Activated CD4-positive, alpha-beta T cell treated with anti-CD3 and anti-CD28 coated beads, Interleukin-2, amount 10 ng/mL, durations not matched to agents 24 days and 14 days (primary cell): ENCODE data around the gene MGST1. TPM values are rescaled to one million over a fixed set of nuclear protein-coding genes. Genes with fewer than 3 reads are reported as not detected.
"Not testable (repeated sequence)": the region's sequence is repeated elsewhere in the genome, so short reads cannot be mapped to it uniquely, and the experiment has no call there.

Experiments used
- DNase-seq: peaks from one replicate; pipeline ENCODE4 v3.0.0; 2022
- H3K27ac Mint-ChIP-seq: one replicate; pipeline ENCODE4 v1.8.0; 2022; ENCODE audit warnings: mild to moderate bottlenecking, mixed read lengths
- H3K27me3 Mint-ChIP-seq: one replicate; pipeline ENCODE4 v1.8.0; 2022; ENCODE audit warnings: mixed read lengths
- H3K36me3 Mint-ChIP-seq: one replicate; pipeline ENCODE4 v1.8.0; 2022; ENCODE audit warnings: low read depth, mild to moderate bottlenecking, mixed read lengths
- H3K4me1 Mint-ChIP-seq: one replicate; pipeline ENCODE4 v1.8.0; 2021; ENCODE audit warnings: mixed read lengths
- H3K4me3 Mint-ChIP-seq: one replicate; pipeline ENCODE4 v1.8.0; 2022; ENCODE audit warnings: mild to moderate bottlenecking, moderate library complexity, mixed read lengths
- H3K9me3 Mint-ChIP-seq: one replicate; pipeline ENCODE4 v1.8.0; 2021; ENCODE audit warnings: mixed read lengths
- intact Hi-C: fragments of 100-400 bp; cut with micrococcal nuclease; formaldehyde crosslinking; loops from one replicate; pipeline ENCODE4 v1.15.1; 2023
- total RNA-seq: library from RNA; stranded (reverse); gene quantifications from 2 replicates; pipeline ENCODE4 v1.2.3, GENCODE V29; 2022

The MGST1 gene
- total RNA-seq, 1 donor from 2014 or later: 1.2 TPM

DNA sequence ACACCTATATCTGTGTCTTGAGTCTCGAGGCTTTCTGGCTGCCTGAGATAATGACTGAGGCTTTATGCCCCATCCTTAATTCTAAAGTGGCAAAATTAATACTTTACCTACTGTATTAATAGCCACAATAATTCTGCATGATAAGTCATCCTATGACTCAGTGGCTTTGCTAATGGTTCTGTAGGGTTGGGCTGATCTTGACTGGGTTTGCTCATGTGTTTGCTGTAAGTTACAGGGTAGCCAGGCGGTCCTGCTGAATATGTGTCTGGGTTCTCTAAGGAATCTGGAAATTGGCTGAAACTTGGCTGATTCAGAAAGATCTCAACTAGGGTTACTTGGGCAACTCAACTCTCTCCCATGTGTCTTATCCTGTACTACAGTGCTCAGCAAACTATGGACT is 21.7 kb downstream of the MGST1 start:
- H3K36me3 Mint-ChIP-seq: no peaks in the 10 kb centered on the region
- H3K4me3 Mint-ChIP-seq: no peak overlapping the region
- intact Hi-C loops: no loop called here
- no peak overlapping the region for H3K27ac Mint-ChIP-seq
- no peak for DNase-seq
- no peaks in the 10 kb centered on the region for H3K9me3 Mint-ChIP-seq
- no peaks in the 10 kb centered on the region for H3K4me1 Mint-ChIP-seq
- no peaks in the 10 kb centered on the region for H3K27me3 Mint-ChIP-seq

DNA sequence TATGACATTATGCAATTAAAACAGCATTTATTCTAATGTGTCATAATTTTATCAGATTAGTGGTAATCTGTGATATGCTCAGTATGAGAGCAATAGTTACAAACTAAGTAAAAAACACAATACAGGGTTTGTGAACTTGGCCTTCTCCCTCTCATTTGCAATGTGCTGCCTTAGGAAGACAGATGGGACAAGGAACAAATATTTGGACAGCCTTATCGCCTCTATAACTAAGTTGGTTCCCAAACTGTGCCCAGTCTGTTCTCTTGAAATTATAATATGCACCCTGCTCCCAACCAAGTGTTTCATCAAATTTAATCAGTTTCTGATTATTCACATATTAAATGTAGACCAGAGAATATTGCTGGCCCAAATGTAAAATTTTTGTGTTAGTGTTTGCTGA is 22.7 kb downstream of the MGST1 start:
- Mint-ChIP-seq H3K4me1 (no peaks in the 10 kb centered on the region), H3K9me3 (no peaks in the 10 kb centered on the region), H3K4me3 (no peak overlapping the region), H3K27me3 (no peaks in the 10 kb centered on the region), H3K27ac (no peak overlapping the region), H3K36me3 (no peaks in the 10 kb centered on the region)
- no peak for DNase-seq
- intact Hi-C loops: no loop called here

DNA sequence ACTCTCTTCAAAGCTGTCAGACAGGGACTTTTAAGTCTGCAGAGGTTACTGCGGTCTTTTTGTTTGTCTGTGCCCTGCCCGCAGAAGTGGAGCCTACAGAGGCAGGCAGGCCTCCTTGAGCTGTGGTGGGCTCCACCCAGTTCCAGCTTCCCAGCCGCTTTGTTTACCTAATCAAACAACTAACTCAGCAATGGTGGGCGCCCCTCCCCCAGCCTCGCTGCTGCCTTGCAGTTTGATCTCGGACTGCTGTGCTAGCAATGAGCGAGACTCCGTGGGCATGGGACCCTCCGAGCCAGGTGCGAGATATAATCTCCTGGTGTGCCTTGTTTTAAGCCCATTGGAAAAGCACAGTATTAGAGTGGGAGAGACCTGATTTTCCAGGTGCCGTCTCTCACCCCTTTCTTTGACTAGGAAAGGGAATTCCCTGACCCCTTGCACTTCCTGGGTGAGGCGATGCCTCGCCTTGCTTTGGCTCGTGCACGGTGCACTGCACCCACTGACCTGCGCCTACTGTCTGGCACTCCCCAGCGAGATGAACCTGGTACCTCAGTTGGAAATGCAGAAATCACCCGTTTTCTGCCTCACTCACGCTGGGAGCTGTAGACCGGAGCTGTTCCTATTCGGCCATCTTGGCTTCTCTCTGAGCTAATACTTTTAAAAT is 35.3 kb downstream of the MGST1 start:
- H3K4me1 Mint-ChIP-seq, H3K27me3 Mint-ChIP-seq, DNase-seq, H3K9me3 Mint-ChIP-seq, H3K36me3 Mint-ChIP-seq, intact Hi-C loops, H3K27ac Mint-ChIP-seq, H3K4me3 Mint-ChIP-seq: not testable (repeated sequence)

DNA sequence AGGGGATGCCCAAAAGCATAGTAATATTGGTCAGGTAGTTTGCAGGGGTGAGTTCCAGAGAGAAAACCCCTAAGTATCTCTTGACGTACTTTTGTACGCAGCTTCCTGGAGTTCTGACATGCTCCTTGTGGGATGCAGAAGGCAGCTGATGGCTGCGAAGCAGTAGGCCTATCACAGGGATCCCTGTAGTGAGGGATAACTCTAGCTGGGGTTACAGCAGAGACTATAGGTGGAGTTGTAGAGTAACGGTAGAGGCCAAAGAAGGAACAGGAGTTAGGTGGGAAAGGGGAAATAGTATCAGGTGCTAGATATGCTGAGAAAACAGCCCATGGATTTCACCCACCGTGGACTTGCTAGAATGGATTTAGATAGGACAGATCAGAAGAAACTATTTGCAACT is 37.3 kb downstream of the MGST1 start:
- DNase-seq: no peak
- intact Hi-C loops: no loop called here
- H3K4me3 Mint-ChIP-seq: no peak overlapping the region
- no peaks in the 10 kb centered on the region for H3K36me3 Mint-ChIP-seq
- no peak overlapping the region for H3K27ac Mint-ChIP-seq
- no peaks in the 10 kb centered on the region for H3K4me1 Mint-ChIP-seq
- H3K27me3 Mint-ChIP-seq: no peaks in the 10 kb centered on the region
- peaks cover 7% of the 10 kb centered on the region for H3K9me3 Mint-ChIP-seq

DNA sequence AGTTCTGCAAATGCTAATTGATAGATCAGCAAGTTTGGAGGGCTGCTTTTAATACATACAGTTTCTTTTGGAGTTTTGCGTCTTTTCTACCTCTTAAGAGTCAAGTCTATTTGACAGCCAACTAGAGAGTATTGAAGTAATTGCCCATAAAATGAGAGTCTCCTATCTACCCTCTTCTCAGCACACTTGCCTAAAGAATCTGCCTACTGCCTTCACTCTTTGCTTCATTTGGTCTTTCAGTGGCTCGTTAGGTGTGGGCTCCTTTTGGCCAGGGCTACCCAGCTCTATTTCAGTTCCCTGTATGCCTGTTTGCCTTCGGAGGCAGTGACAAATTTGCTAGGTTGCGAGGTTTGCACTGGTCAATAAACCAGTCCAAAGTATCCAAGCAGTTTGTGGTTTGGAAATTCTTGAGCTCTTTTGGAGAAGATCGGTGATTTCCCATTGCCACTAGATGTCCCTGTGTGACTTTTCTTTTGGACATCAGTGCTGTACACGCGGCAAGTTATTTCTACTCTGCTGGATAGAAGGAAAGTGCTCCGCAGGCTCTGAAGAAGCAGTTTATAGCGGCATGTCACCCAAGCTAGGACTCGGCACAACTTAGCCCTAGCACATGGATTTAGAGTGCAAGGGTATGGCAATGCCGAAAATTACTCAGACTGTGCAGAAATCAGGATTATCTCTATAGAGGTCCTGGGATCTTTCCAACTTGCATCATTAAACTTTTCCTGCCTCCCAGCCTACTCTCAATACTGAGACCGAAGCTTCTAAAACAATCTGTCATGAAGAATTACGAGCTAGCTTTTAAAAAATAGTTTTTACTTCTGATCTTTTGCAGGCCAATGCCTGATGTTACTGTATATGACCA is 38.6 kb downstream of the MGST1 start:
- H3K4me1 Mint-ChIP-seq: no peaks in the 10 kb centered on the region
- peaks cover 3% of the 10 kb centered on the region for H3K9me3 Mint-ChIP-seq
- intact Hi-C loops: no loop called here
- no peak overlapping the region for H3K4me3 Mint-ChIP-seq
- H3K27ac Mint-ChIP-seq: no peak overlapping the region
- no peak for DNase-seq
- no peaks in the 10 kb centered on the region for H3K36me3 Mint-ChIP-seq
- no peaks in the 10 kb centered on the region for H3K27me3 Mint-ChIP-seq

DNA sequence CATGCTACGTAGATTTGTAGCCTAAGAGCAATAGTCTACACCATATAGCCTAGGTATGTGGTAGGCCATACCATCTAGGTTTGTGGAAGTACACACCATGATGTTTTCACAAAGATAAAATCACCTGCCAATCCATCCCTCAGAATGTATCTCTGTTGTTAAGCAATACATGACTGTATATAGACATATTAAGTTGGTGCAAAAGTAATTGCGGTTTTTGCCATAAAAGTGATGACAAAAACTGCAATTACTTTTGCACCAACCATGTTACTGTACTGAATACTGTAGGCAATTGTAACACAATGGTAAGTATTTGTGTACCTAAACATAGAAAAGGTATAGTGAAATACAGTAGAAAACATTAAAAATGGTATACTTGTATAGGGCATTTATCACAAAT is 40.5 kb downstream of the MGST1 start:
- no peak overlapping the region for H3K27ac Mint-ChIP-seq
- H3K4me1 Mint-ChIP-seq: no peaks in the 10 kb centered on the region
- no peaks in the 10 kb centered on the region for H3K36me3 Mint-ChIP-seq
- no peaks in the 10 kb centered on the region for H3K27me3 Mint-ChIP-seq
- no peaks in the 10 kb centered on the region for H3K9me3 Mint-ChIP-seq
- intact Hi-C loops: no loop called here
- no peak for DNase-seq
- H3K4me3 Mint-ChIP-seq: no peak overlapping the region

DNA sequence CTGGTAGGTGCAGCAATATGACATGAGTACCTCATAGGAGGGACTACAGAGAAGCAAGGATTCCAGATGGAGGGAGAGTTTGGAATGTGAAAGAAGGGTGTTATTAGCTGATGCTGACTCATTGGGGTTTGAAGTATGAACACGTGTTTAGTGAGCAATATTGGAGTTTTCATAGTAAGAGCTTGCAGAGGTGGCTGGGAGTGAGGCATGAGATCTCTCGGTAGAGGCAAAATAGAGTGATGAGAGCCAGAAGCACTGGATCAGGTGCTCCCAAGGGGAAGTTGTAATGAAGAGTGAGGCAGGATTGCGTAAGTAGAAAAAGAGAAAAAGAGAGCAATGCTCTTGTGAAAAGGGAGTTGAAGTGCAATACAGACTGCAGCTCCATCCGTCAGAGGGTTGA is 42.1 kb downstream of the MGST1 start:
- H3K4me3 Mint-ChIP-seq: no peak overlapping the region
- intact Hi-C loops: no loop called here
- H3K27ac Mint-ChIP-seq: no peak overlapping the region
- no peaks in the 10 kb centered on the region for H3K4me1 Mint-ChIP-seq
- H3K9me3 Mint-ChIP-seq: no peaks in the 10 kb centered on the region
- DNase-seq: no peak
- no peaks in the 10 kb centered on the region for H3K36me3 Mint-ChIP-seq
- H3K27me3 Mint-ChIP-seq: no peaks in the 10 kb centered on the region

DNA sequence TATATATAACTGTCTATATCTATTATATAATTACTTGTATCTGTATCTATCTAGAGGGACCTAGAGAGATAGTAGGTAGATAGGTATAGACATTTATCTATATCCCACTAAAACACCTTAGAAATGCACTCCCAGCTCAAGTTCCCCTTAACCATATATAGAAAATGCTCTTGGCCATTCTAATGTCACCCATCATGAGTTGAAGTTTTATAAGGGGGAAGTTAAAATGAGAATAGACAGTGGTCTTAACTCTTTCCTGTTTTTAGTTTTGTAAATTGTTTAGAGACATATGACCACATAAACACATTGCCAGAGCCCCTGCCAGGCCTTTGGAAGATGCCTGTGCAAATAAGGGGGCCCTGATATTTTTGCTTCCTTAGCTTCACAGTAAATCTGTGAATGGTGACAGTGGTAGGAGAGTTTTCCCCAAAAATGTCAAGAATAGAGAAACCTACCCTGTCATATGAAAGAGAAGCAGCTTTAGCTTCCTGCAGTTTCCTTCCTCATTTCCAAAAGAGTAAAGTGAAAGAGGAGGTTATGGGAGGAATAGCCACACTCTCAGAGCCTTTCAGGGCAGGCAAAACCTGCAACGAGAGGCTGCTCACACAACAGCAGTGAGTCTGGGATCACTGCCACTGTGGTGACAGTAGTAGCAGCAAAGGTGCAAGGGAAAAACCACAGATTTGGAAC is 45.5 kb downstream of the MGST1 start:
- DNase-seq: no peak
- no peaks in the 10 kb centered on the region for H3K27me3 Mint-ChIP-seq
- no peak overlapping the region for H3K4me3 Mint-ChIP-seq
- no peaks in the 10 kb centered on the region for H3K9me3 Mint-ChIP-seq
- intact Hi-C loops: no loop called here
- H3K27ac Mint-ChIP-seq: no peak overlapping the region
- no peaks in the 10 kb centered on the region for H3K36me3 Mint-ChIP-seq
- H3K4me1 Mint-ChIP-seq: no peaks in the 10 kb centered on the region

DNA sequence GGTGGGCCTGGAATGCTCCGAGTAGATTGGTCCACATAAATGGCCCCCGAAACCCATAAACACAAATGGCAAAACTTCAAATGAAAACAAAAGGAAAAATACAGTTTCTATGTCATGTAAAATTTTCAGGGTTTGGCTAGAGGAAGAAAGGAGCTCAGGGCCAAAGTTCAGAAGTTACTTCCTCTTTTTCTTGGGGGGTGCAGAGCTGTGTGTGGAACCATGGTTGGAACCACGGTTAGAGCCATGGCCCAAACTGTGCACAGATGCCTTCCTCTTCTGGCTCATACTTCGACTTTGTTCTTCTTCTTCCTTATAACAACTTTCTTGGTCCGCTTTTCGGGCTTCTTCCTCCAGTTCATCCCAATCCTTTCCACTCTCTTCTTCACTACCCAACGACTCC is 51.7 kb downstream of the MGST1 start:
- intact Hi-C loops: no loop called here
- no peaks in the 10 kb centered on the region for H3K36me3 Mint-ChIP-seq

DNA sequence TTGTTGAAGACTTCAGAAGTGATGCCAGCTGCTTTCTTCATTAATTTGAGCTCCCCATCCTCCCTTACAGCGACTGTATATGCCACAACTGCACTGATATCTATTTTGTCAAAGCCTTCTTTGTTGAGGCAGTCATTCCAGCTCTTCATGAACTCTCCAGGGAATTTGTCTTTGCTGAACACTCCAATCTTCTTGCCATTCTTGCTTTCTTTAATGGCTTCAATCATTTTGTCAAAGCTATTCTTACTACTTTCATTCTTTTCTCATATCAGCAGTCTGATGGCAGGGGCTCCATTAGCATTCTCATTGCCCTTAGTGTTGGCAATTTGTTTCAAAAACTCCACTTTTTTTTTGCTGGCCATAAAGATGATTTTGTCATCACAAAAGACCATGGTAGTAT is 54.4 kb downstream of the MGST1 start:
- H3K27me3 Mint-ChIP-seq, DNase-seq, H3K36me3 Mint-ChIP-seq, H3K27ac Mint-ChIP-seq, intact Hi-C loops, H3K9me3 Mint-ChIP-seq, H3K4me3 Mint-ChIP-seq, H3K4me1 Mint-ChIP-seq: not testable (repeated sequence)

More for the DNA sequence above, 51.7 kb downstream of the MGST1 start:
- Mint-ChIP-seq H3K9me3 (no peaks in the 10 kb centered on the region), H3K27ac (no peak overlapping the region), H3K27me3 (no peaks in the 10 kb centered on the region), H3K4me3 (no peak overlapping the region), H3K4me1 (no peaks in the 10 kb centered on the region)
- no peak for DNase-seq

DNA sequence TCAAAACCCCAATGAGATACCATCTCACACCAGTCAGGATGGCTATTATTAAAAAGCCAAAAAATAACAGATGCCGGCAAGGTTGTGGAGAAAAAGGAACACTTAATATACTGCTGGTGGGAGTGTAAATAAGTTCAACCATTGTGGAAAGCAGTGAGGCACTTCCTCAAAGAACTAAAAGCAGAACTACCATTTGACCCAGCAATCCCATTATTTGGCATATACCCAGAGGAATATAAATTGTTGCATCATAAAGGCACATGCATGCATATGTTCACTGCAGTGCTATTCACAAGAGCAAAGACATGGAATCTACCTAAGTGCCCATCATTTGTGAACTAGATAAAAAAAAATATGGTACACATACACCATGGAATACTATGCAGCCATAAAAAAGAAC is 59.9 kb downstream of the MGST1 start:
- Mint-ChIP-seq H3K4me3 (no peak overlapping the region), H3K4me1 (no peaks in the 10 kb centered on the region), H3K36me3 (no peaks in the 10 kb centered on the region), H3K27me3 (no peaks in the 10 kb centered on the region), H3K9me3 (peaks cover 10% of the 10 kb centered on the region), H3K27ac (no peak overlapping the region)
- DNase-seq: no peak
- intact Hi-C loops: no loop called here

Other genes with a start within 250 kb of the MGST1 start
- gene SLC15A5, start 70.0 kb upstream of the MGST1 start, total RNA-seq: not detected in 2 replicates